Measurements from ENCODE around the gene VPS35L.
A peak's percentile ranks its signal among the peaks of the same experiment; 100 is the strongest.

The VPS35L gene

GRCh38 chr16:19523184-19523558 lies 32.3 kb upstream of the VPS35L start:
- H3K4me3 ChIP-seq (ENCODE audit: low read depth, low read length) = no peak overlapping the region
- TF ChIP-seq, protein P1, sequence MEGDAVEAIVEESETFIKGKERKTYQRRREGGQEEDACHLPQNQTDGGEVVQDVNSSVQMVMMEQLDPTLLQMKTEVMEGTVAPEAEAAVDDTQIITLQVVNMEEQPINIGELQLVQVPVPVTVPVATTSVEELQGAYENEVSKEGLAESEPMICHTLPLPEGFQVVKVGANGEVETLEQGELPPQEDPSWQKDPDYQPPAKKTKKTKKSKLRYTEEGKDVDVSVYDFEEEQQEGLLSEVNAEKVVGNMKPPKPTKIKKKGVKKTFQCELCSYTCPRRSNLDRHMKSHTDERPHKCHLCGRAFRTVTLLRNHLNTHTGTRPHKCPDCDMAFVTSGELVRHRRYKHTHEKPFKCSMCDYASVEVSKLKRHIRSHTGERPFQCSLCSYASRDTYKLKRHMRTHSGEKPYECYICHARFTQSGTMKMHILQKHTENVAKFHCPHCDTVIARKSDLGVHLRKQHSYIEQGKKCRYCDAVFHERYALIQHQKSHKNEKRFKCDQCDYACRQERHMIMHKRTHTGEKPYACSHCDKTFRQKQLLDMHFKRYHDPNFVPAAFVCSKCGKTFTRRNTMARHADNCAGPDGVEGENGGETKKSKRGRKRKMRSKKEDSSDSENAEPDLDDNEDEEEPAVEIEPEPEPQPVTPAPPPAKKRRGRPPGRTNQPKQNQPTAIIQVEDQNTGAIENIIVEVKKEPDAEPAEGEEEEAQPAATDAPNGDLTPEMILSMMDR (IDR thresholded peaks at IDR 0.05; ENCODE audit: low read depth, low read length, missing control alignments) = no peak
- no peak for DNase-seq (ENCODE audit: low read depth)

- peak within 1 kb of the TSS; percentile 78 for H3K4me3 ChIP-seq (ENCODE audit: low read depth, low read length)
Measured at GRCh38 chr16:19523559-19524355, 31.7 kb upstream of the VPS35L start, which contains the start of gene CCP110. TSS of gene CCP110 (plus strand) at chr16:19523942. CDS start at chr16:19527882, 3,940 bp downstream.

DNA sequence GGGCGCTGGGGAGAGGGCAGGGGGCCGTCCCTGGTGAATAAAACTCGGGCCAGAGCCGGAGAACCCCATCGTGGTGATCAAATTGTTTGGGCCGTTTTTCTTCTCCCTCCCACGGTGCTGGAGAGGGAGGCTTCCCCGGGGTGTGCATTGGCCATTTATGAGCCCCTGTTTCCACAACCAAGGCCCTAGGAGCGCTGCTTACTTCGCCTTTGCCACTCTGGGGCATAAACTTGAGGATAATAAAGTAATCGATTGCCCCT lies 31.2 kb upstream of the VPS35L start:
- TF ChIP-seq, protein P1 (IDR thresholded peaks at IDR 0.05; ENCODE audit: low read depth, low read length, missing control alignments) = no peak
- H3K4me3 ChIP-seq (ENCODE audit: low read depth, low read length) = peak overlapping the region; percentile 78
- no peak for DNase-seq (ENCODE audit: low read depth)

More at GRCh38 chr16:19523559-19524355, 31.7 kb upstream of the VPS35L start, which contains the start of gene CCP110:
- peak; percentile 89 for DNase-seq (ENCODE audit: low read depth)
- TF ChIP-seq, protein P1 (IDR thresholded peaks at IDR 0.05; ENCODE audit: low read depth, low read length, missing control alignments) = no peak

GRCh38 chr16:19524616-19525384 lies 30.7 kb upstream of the VPS35L start:
- TF ChIP-seq, protein P1 (IDR thresholded peaks at IDR 0.05; ENCODE audit: low read depth, low read length, missing control alignments) = no peak
- peak overlapping the region; percentile 78 for H3K4me3 ChIP-seq (ENCODE audit: low read depth, low read length)
- no peak for DNase-seq (ENCODE audit: low read depth)

GRCh38 chr16:19525385-19525723 lies 30.1 kb upstream of the VPS35L start:
- H3K4me3 ChIP-seq (ENCODE audit: low read depth, low read length) = peak overlapping the region; percentile 78
- TF ChIP-seq, protein P1 (IDR thresholded peaks at IDR 0.05; ENCODE audit: low read depth, low read length, missing control alignments) = no peak

DNA sequence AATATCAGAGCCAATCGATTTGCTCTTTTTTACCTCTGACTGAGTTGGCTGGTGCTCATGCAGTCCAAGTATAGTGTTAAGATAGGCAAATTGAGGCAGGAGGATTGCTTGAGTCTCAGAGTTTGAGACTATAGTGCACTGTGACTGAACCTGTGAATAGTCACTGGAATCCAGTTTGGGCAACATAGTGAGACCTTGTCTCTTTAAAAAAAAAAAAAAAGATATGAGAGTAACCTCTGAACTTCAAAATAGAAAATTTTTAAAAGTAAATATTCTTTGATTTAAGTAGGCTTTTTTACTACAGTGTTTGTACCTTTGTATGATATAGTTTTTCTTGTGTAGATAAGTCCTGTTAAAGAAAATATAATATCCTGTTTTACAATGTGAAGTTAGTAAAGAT lies 28.3 kb upstream of the VPS35L start:
- TF ChIP-seq, protein P1 (IDR thresholded peaks at IDR 0.05; ENCODE audit: low read depth, low read length, missing control alignments) = no peak
- H3K4me3 ChIP-seq (ENCODE audit: low read depth, low read length) = no peak overlapping the region
- no peak for DNase-seq (ENCODE audit: low read depth)

More at GRCh38 chr16:19525385-19525723, 30.1 kb upstream of the VPS35L start:
- no peak for DNase-seq (ENCODE audit: low read depth)
